MM.1S (cell line): Measurements from ENCODE around the gene SYT1.

Source experiments
- EZH2 ChIP-seq: fragments of 300-600 bp; sonication (generic); optimal IDR thresholded peaks from 2 replicates; pipeline ENCODE3; 2017; ENCODE audit warnings: low read depth, mild to moderate bottlenecking, antibody characterized with exemption, low read length, mixed read lengths
- TF ChIP-seq, protein P1 (sequence below): fragments of 300-600 bp; sonication (generic); IDR thresholded peaks from 2 replicates; pipeline ENCODE4 v1.5.1; 2016; ENCODE audit warnings: antibody characterized with exemption, low read length, mixed read lengths

DNA sequence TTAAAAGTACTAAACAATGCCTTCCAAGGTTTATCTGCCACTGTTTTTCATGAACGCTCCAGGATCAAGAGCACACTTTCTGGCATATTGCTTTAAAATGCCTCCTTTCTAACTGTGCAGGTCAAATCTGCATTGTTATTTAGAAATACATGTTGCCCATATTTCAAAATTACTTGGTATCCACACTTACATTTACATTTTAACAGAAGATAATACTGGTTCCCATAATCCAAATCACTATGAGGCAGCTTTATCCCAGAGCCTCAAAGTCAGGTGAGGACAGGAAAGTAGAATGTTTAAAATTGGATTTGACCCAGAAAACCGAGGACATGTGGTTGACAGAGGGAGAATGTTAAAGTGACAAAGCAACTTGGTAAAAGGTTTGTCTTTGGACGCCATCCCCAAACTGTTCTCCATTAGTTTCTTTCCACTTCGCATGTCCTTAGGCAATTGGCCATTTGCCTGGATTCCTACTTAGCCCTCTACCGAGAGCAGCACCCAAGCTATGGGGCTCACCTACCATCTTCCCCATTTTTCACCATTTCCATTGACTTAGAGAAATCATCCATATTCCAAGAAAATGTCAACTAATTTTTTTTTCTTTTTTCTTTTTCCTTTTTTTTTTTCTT lies 473.2 kb downstream of the SYT1 start:
- TF ChIP-seq, protein P1, sequence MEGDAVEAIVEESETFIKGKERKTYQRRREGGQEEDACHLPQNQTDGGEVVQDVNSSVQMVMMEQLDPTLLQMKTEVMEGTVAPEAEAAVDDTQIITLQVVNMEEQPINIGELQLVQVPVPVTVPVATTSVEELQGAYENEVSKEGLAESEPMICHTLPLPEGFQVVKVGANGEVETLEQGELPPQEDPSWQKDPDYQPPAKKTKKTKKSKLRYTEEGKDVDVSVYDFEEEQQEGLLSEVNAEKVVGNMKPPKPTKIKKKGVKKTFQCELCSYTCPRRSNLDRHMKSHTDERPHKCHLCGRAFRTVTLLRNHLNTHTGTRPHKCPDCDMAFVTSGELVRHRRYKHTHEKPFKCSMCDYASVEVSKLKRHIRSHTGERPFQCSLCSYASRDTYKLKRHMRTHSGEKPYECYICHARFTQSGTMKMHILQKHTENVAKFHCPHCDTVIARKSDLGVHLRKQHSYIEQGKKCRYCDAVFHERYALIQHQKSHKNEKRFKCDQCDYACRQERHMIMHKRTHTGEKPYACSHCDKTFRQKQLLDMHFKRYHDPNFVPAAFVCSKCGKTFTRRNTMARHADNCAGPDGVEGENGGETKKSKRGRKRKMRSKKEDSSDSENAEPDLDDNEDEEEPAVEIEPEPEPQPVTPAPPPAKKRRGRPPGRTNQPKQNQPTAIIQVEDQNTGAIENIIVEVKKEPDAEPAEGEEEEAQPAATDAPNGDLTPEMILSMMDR = no peak
- no peak for TF ChIP-seq EZH2
